KOPT-K1 (cell line): Measurements from ENCODE around the gene KCNC3.
"Not testable (repeated sequence)": the region's sequence is repeated elsewhere in the genome, so short reads cannot be mapped to it uniquely, and the experiment has no call there.

ENCODE experiments used
- H3K27ac ChIP-seq: fragments of 200-600 bp; sonication (generic); 2 replicates; pipeline ENCODE4 v1.5.1; 2016; ENCODE audit warnings: antibody characterized with exemption, mild to moderate bottlenecking, low read depth, low read length; ENCODE audit not compliant: poor library complexity, severe bottlenecking
- H3K36me3 ChIP-seq: fragments of 200-600 bp; sonication (generic); 2 replicates; pipeline ENCODE4 v1.5.1; 2017; ENCODE audit warnings: antibody characterized with exemption, mild to moderate bottlenecking, low read length, moderate library complexity; ENCODE audit not compliant: insufficient read depth
- H3K9me3 ChIP-seq: fragments of 200-600 bp; sonication (generic); 2 replicates; pipeline ENCODE4 v1.5.1; 2017; ENCODE audit warnings: antibody characterized with exemption, low read length, mild to moderate bottlenecking; ENCODE audit not compliant: insufficient read depth, poor library complexity, severe bottlenecking

The KCNC3 gene

DNA sequence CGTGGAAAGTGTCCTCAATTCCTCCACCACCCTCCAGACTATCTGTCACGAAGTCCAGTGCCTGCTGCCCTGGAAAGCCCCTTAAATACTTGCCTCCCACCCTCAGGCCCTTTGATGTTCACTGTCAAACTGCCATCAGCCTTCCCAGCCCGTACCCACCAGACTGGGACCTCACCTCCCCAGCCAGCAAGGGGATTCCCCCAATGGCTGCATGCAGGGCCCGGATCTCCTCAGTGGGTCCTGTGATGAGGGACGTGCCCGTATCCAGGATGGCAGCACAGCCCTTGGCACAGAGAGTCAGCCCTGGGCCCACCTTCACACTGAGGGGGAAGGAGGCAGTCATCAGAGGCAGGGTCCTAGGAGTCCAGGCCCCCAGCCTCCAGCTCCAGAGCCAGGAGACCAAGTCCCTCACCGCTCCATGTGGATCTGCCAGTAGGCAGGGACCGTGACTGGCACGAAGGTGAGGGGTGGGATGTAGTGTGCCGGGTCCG lies 30.2 kb upstream of the KCNC3 start:
- H3K9me3 ChIP-seq: no peaks in the 10 kb centered on the region
- no peaks in the 10 kb centered on the region for H3K36me3 ChIP-seq
- H3K27ac ChIP-seq: no peak overlapping the region

DNA sequence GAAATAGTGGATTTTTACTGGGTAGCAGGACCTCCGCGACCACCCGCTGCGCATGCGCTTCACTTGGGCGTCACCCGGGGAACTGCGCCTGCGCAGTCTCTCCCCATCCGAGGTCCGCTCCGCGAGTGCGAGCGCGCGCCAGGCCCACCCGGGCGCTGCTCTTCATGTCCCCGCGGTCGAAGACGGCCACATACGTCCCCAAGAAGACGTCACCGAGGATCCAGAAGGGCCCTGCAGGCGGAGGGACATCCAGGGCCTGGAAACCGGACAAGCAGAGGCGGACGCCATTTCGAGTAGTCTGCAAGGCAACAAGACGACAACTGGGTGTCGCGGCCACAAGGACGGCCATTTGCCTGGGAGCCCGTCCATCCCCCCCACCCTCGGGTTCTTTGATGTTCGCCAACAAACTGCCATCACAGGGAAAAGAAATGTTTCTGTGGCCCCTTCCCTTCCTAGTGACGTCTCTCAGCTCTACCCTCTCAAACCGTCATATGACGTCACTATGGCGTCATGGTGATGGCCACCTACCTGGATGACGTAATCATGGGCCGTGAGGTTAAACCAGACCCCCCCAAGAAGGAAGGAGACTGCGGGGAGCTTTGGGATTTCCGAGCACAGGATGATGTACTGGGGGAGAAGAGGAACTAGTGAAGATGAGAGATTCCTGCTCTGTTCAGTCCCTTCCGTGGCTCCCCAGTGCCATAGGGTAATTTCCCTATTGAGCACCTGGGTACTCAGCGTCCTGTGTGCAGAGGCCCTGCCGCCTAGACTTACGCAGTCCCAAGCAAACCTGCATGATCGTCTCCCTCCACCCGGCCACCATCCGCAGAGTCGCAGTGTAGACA lies 29.5 kb upstream of the KCNC3 start:
- Histone ChIP-seq H3K27ac (peak overlapping the region; percentile 74), H3K9me3 (no peaks in the 10 kb centered on the region), H3K36me3 (no peaks in the 10 kb centered on the region)

- no peaks in the 10 kb centered on the region for H3K36me3 ChIP-seq
- H3K9me3 ChIP-seq: no peaks in the 10 kb centered on the region
- H3K27ac ChIP-seq: peak overlapping the region; percentile 74
Observed at GRCh38 chr19:50357178-50358100, 28.3 kb upstream of the KCNC3 start.

GRCh38 chr19:50356691-50357177 lies 27.6 kb upstream of the KCNC3 start:
- Histone ChIP-seq H3K36me3 (no peaks in the 10 kb centered on the region), H3K9me3 (no peaks in the 10 kb centered on the region), H3K27ac (peak overlapping the region; percentile 74)

DNA sequence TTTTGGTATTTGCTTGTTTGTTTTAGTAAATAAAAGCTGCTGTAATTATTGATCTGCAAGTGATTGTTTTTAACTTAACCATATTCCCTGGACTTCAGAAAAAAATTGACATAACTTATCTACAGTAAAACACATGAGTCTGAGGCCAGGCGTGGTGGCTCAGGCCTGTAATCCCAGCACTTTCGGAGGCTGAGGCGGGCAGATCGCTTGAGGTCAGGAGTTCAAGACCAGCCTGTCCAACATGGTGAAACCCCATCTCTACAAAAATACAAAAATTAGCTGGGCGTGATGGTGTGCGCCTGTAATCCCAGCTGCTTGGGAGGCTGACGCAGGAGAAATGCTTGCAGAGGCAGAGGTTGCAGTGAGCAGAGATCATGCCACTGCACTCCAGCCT lies 24.3 kb upstream of the KCNC3 start:
- not testable (repeated sequence) for H3K9me3 ChIP-seq, H3K27ac ChIP-seq

GRCh38 chr19:50352242-50352641 lies 23.1 kb upstream of the KCNC3 start:
- Histone ChIP-seq H3K9me3 (no peaks in the 10 kb centered on the region), H3K27ac (no peak overlapping the region), H3K36me3 (no peaks in the 10 kb centered on the region)

More for the DNA sequence above, 24.3 kb upstream of the KCNC3 start:
- not testable (repeated sequence) for H3K36me3 ChIP-seq

GRCh38 chr19:50349277-50350057 lies 20.3 kb upstream of the KCNC3 start:
- Histone ChIP-seq H3K36me3 (no peaks in the 10 kb centered on the region), H3K27ac (no peak overlapping the region)

GRCh38 chr19:50347089-50347581 lies 18.0 kb upstream of the KCNC3 start:
- H3K36me3 ChIP-seq, H3K9me3 ChIP-seq, H3K27ac ChIP-seq: not testable (repeated sequence)

More at GRCh38 chr19:50349277-50350057, 20.3 kb upstream of the KCNC3 start:
- peaks cover 4% of the 10 kb centered on the region for H3K9me3 ChIP-seq

DNA sequence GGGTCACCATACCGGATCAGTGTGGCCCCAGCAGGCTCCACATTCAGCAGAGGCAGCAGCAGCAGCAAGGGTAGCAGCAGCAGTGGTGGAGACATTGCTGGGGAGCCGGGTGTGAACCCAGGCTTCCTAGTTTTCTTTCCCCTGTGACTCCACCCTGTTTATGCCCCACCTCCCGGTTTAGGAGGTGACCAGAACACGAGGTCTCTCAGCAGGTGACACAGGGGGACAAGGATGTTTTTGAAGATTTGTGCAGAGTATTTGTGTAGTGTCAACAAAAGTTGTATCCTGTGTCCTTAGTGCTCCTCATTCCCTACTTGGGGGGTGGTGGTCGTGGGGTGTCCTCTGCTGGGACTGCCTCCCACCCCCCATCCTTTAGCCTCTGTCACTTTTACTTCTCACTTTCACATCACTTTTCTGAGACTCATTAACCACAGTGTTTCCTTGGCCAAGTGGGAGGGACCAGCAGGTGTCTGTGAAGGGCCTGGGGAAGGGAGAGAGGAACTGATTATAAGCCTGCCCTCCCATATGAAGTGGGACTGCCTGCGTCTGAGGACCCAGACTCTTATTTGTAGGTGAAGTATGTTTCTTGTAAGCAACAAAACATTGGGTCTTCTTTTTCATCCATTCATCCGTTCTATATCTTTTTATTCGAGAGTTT lies 15.6 kb upstream of the KCNC3 start:
- no peaks in the 10 kb centered on the region for H3K36me3 ChIP-seq
- no peak overlapping the region for H3K27ac ChIP-seq
- peaks cover 4% of the 10 kb centered on the region for H3K9me3 ChIP-seq

DNA sequence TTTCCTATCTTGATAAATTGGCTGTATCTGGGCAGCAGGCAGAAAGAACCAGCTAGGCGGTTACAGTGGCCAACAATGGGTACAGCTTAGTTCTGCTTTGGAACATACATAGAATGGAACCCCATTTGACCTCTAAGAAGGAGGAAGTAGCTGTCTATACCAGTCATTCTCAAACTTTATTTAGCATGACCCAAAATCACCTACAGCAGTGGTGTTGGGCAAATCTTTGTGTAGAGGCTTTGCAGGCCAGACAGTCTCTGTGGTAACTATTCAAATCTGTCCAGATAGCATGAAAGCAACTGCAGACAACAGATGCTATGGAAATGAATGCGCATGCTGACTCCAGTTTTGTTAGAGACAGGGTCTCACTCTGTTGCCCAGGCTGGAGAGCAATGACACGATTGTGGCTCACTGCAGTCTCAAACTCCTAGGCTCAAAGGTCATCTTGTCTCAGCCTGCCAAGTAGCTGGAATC lies 12.0 kb upstream of the KCNC3 start:
- Histone ChIP-seq H3K36me3 (no peaks in the 10 kb centered on the region), H3K9me3 (peaks cover 4% of the 10 kb centered on the region), H3K27ac (no peak overlapping the region)

DNA sequence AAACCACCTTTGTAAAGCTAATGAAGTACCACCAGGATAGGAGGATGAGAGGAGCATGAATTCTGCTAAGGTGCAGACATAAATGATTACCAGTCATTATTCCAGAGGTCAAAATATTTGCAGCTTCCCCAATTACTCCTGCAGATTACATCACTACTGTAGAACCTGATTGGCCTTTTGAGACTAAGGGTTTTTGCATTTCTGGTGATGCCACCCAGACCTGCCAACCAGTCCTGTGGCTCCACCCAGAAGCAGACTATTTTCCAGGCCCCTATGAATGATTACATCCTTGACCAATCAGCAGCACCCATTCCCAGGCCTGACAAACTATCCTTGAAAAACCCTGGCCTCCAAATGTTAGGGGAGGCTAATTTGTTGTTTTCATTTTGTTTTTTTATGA lies 11.2 kb upstream of the KCNC3 start:
- Histone ChIP-seq H3K9me3 (peaks cover 4% of the 10 kb centered on the region), H3K27ac (no peak overlapping the region)

DNA sequence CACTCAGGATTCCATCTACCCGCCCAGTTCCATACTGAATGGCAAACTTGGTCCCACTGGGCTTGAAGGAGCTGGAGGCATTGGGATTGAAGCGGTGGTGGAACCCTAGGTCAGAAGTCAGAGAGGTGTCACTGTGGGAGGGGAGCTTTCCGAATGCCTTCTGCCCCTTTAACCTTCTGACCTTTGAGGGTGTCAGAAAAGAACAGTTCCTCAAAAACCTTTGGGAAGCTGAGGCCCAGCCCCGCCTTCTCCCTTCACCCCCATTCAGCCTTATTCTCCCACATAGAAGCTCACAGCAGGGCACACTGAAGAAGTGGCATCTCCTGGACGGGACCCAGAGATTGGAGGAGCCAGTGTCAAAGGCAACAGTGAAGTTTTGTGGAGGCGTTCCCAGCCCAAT lies 7.9 kb upstream of the KCNC3 start:
- not testable (repeated sequence) for H3K27ac ChIP-seq, H3K36me3 ChIP-seq, H3K9me3 ChIP-seq

More for the DNA sequence above, 11.2 kb upstream of the KCNC3 start:
- no peaks in the 10 kb centered on the region for H3K36me3 ChIP-seq

GRCh38 chr19:50334741-50335421 lies 5.7 kb upstream of the KCNC3 start:
- H3K27ac ChIP-seq: no peak overlapping the region
- H3K36me3 ChIP-seq: no peaks in the 10 kb centered on the region
- H3K9me3 ChIP-seq: no peaks in the 10 kb centered on the region
